Placental pericyte (primary cell): ENCODE measurements around the gene PI4K2B. TPM values are rescaled to one million over a fixed set of nuclear protein-coding genes. Genes with fewer than 3 reads are reported as not detected.

Experiments
- small RNA-seq: library from RNA; depleted of rRNA; stranded (forward); fragments of <200 nt; gene quantifications from one replicate; pipeline ENCODE3, GENCODE V24; 2012; ENCODE audit warnings: low replicate concordance
- total RNA-seq: library from RNA; depleted of rRNA; stranded (reverse); fragments of >200 nt; gene quantifications from 2 replicates; pipeline ENCODE4 v1.2.3, GENCODE V29; 2012

Gene PI4K2B
- total RNA-seq: 12.7 and 39.2 TPM in 2 replicates

GRCh38 chr4:25233737-25234389, at the start of gene PI4K2B:
PI4K2B (plus strand) TSS chr4:25234033; CDS start chr4:25234164, 131 bp downstream.

GRCh38 chr4:25312496-25313200, 78.8 kb downstream of the PI4K2B start, which contains the start of gene ZCCHC4:
ZCCHC4 (plus strand) TSS chr4:25312774; CDS start chr4:25312810, 36 bp downstream.

Small RNA genes lying within 50 kb of the gene (small RNA-seq; reads per million reads assigned to genes)
- gene RF00004: not detected

Other genes with a start within 250 kb of the PI4K2B start
- gene LGI2, start 203.1 kb upstream of the PI4K2B start, total RNA-seq: not detected in 2 replicates
- gene SEPSECS, start 73.6 kb upstream of the PI4K2B start, total RNA-seq: 5.5 and 5.7 TPM in 2 replicates
- 10.1 and 13.7 TPM in 2 replicates for gene ZCCHC4, start 78.7 kb downstream of the PI4K2B start, total RNA-seq
- 22.1 and 27.2 TPM in 2 replicates for gene ANAPC4, start 143.2 kb downstream of the PI4K2B start, total RNA-seq